ENCODE data around the gene MAEA. TPM values are rescaled to one million over a fixed set of nuclear protein-coding genes. Genes with fewer than 3 reads are reported as not detected.

Gene MAEA
- polyA plus RNA-seq, 3 donors, result 84.5 to 90.2 (median 88.5) TPM

DNA sequence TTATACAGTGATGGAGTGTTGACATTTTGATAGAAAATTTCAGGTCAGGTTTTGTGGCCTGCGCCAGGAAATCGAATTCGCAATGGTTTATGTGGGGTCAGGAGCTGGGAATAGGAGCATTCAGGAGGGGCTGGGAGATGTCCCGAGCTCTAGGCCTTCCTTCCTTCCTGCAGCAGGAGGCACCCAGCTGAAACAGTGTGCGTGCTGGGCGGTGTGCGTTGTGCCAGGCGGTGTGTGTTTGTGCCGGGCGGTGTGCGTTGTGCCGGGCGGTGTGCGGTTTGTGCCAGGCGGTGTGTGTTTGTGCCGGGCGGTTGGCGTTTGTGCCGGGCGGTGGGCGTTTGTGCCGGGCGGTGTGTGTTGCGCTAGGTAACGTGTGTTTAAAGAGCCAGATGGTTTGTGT is 59.1 kb downstream of the MAEA start:
- no peak for DNase-seq

DNA sequence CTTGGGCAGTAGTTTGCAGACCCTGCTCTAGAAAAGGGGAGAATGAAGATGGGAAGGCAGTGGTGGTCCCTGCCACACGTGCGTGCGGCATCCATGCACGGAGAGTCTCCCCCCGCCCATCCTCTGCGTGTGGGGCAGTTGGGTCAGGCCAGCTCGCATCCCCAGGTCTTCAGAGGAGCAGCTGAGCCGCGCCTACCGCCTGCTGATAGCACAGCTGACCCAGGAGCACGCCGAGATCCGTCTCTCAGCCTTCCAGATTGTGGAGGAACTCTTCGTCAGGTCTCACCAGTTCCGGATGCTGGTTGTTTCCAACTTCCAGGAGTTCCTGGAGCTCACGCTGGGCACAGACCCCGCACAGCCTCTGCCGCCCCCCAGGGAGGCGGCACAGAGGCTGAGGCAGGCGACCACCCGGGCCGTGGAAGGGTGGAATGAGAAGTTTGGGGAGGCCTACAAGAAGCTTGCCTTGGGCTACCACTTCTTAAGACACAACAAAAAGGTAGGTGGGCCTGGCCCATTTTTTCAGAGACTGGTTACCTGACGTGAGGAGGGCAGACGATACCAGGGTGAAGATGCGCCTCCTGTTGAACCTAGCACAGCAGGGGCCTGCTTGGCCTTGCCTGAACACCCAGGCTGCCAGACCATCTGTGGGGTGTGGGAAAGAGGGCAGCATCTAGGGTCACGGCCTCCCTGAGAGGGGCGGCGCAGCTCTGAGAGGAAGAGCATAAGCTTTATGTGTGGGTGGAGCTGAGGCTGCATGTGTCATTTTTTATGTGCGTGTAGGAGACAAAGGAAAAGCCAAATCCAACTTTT is 59.9 kb downstream of the MAEA start:
- DNase-seq, result no peak

DNA sequence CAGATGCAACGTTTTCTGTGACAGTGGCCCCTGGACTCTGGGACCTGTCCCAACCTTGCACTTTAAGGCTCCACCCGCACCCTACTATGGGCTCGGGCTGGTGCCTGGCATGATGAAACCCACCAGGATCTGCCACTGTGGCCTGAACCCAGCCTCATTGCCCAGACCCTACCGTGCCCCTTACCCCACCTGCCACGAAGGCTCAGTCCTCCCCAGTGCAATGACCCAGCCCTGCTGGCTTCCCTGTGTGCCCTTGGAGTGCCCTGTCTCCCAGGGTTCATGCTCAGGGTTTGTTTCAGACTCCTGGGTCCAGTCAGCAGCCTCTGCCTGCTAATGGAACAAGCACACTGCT is 60.5 kb downstream of the MAEA start:
- DNase-seq, result no peak

DNA sequence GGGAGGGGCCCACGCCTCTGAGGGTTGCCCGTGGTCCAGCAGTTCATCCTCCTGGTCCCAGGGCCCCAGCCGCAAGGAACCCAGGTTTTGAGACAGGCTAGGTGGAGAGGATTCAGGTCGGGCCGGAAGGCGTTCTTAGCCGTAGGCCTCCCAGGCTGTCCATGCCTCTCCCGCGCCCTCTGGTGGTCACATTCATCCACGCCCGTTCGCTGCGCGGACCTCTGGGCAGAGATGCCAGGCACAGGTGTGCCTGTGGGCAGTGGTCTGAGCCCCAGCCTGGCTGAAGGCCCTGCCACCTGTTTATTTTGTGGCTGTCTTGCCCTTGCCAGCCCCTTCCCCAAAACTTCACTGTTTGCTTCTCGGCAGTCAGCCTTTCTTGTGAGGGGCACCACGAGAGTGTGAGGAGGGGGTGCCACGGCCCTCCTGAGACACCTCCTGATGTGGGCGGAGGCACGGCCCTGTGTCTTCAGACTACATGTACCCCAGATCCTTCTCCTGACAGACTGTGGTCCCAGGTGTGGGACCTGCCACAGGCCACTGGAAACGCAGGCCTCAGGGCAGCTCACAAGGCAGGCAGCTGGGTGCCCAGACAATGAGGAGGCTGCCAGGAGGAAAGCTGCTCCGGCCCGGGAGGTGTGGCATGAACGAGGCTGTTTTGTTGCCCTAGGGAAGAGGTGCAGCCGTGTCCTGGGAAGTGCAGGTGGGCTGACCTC is 62.3 kb downstream of the MAEA start:
- peak; percentile 75 for DNase-seq

DNA sequence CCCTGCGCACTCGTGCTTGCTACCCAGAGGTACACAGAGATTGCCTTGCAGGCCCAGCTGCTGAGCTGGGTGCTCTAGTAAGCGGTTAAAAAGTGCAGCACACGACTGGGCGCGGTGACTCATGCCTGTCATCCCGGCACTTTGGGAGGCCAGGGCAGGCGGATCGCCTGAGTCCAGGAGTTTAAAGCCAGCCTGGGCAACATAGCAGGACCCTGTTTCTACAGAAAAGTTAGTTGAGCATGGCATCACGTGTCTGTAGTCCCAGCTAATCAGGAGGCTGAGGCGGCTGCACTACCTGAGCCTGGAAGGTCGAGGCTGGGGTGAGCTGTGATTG is 62.8 kb downstream of the MAEA start:
- no peak for DNase-seq

DNA sequence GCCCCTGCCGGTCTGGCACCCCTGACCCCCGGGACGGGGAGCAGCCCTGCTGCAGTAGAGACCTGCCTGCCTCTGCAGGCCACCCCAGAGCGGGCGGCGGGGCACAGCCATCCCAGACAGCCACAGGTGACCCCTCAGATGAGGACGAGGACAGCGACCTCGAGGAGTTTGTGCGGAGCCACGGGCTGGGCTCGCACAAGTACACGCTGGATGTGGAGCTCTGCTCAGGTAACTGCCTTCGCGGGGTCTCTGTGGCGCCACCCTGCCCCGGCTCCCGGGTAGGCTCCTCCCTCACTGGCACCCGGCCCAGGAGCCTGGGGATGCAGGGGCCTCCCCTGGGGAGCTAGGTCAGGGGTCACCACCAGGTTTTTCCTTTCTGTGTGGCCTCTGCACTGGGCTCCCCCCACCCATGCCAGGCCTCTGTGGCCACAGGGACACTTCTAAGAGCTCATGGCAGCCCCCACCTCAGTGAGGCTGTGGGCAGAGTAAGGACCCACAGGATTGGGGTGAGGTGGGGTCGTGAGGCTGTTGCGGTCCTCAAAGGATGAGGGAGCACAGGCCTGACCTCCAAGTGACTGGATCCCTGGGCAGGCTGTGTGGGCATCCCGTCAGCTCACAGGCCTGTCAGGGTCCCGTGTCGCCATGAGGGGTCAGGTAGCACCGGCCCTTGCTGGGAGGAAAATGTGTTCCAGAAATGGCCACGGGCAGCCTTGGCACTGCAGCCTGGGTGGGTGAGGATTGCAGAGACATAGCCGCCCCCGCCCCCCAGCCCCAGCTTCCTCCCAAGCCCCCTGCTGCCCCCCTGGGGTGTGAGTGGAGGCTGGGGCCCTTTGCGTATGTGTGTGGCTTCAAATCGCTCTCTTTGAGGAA is 63.7 kb downstream of the MAEA start:
- no peak for DNase-seq

DNA sequence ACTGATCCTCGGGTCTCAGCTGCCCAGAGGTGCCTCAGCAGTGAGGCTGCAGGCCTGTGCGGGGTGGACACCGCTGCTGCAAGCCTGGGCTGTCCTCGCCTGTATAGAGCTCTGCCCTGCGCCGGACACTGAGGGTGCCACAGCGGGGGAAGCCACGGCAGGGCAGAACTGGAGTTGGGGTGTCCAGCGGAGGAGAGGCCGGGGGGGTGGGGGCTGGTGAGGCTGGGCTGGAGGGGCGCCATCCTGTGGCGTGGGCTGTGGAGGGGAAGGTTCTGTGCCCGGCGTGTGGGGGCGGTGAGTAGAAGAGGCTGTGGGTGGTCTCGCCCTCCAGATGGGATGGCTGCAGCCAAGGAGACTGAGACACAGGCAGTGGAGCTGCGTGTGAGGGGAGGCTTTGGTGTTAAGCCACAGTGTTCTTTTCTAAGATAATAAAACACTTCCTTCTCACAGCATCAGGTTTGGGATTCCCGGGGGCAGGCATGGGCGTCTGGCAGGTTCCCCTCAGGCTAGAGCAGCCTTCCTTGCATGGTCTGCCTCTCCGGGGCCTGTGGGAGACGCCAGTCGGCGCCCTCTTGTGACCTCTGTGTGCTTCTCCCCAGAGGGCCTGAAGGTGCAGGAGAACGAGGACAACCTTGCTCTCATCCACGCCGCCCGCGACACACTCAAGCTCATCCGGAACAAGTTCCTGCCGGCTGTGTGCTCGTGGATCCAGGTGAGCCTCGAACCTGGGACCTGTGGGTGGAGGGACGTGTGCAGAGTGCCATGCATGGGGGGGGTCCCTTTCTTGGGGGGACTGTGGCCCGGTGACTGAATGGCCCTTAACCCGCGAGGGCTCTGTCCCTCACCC is 64.7 kb downstream of the MAEA start:
- no peak for DNase-seq

DNA sequence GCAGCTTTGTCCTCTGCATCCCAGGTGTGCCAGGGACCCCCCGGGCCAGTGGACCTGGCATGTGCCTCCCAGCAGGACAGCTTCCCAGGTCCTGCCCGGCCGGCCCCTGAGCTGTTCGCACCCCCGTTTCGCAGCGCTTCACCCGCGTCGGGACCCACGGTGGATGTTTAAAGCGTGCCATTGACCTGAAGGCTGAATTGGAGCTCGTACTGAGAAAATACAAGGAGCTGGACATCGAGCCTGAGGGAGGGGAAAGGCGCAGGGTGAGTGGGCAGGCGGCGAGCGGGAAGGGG is 65.2 kb downstream of the MAEA start:
- DNase-seq, result no peak

DNA sequence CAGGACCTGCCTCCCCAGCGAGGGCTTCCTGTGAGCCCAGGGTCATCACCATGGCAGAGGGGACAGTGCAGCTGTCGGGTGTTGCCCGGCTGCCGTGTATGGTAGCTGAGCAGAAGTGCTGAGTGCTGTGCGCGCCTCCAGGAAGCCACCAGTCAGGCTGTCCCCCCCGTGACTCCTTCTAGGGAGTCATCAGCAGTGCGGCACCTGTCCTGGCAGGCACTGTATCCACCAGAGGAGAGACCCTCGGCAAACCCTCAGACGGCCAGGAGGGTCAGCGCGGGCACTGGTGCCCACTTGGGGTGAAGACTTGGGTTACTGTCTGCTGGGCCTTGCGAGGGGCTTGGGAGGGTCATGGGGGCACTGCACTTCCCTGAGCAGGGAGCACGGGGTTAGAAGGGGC is 65.7 kb downstream of the MAEA start:
- DNase-seq, result no peak

DNA sequence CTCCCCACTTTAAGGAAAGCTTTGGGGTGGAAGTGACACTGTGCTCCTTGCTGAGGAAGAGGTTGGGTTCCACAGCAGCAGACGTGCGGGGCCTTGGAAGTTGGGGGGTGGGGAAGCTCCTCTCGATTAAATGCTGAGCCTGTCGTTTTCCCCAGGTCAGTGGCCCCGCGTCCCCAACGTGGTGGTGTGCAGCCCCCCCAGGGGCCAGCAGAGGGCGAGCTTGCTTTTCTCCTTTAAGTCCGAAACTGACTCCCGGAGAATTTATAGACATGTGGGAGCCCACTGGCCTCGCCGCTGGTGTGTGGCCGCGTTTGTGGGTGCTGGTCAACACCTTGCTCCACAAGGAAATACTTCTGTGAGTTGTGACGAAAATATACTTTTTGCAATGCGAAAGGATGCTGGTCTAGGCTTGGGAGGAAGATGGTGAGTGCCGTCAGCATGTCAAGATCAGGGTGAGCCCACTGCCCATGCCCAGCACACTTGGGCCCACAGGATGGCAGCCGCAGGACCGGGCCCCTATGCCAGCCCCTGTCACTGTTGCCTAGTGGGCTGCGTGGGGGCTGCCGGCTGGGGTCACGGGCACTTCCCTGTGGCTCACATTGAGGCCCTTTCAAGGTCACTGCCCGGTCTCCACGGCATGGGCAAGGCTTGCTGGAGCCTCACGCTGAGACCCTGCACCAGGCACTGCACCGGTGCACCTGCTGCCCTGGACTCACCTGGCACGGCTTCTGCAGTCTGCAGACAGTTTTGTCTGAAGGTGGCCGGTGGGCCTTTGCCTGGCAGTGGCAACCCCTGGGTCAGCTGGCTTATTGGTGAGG is 66.7 kb downstream of the MAEA start:
- DNase-seq, result peak; percentile 38

DNA sequence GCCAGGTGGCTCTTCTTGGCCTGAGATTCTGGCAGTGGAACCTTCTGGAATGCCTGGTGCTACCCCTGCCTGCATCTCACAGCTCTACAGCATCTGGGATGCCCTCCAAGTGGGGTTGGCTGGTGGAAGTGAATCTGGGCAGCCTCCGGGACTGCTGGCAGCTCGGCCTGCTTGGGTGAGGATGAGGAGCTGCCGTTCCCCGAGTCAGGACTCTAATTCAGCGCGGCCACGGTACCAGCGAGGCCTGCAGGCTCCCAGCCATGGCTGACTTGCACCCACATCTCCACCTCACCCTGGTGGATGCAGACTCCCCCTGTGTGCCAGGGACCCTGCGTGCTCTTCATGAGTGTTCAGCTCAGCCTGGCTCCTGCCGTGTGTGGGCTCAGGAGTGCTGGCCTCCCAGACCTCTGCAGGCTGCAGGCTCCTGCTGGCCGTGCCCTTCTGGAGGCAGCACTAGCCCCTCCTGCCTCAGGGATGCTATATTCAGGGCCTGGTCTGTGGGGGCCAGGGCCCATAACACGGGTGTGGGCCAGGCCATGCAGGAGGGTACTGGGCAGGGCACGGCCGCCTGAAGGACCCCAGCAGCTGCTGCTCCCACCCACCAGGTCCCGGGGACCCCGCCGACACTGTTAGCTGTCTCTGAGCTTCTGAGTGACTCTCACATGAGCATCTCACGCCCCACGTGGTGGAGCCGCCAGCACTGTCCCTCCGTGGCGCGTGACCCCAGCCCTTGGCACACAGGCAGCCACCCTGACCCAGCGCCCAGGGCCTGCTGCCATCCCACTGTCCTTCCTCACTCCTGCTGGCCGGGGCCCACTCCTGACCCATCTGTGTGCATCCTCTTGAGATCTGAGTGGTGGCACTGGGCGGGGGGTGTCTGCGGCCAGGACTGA is 67.9 kb downstream of the MAEA start:
- no peak for DNase-seq

DNA sequence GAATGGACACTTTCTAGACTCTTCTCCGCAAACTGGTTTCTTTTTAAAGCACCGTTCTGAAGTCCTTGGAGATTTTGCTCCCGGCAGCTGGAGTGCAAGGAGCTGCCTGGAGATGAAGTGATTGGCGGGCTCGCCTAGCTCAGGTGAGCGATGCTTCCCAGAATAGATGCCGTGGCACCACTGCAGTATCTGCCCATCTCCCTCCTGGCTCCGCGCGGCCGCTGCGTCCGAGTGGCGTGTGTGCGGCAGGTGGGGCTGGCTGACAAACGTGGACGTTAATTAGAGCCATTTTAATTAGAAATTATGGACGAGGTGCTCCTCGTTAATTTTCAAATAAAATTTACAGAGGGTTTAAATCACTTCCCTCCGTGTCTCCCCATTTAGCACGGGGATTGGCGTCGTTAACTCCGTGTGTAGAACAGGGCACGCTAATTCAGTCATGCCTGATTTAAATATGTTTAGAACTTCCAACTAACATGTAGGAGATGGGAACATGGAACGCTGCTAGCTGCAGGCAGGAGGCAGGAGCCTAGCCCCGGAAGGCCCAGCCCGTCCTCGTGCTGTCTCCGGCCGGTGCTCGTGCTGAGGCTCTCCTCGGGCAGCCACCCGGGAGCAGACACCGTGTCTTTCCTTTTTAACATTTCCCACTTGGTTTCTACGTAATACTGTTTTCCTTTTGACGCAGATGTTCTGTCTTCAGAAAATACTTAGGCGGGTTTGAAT is 68.9 kb downstream of the MAEA start:
- no peak for DNase-seq

DNA sequence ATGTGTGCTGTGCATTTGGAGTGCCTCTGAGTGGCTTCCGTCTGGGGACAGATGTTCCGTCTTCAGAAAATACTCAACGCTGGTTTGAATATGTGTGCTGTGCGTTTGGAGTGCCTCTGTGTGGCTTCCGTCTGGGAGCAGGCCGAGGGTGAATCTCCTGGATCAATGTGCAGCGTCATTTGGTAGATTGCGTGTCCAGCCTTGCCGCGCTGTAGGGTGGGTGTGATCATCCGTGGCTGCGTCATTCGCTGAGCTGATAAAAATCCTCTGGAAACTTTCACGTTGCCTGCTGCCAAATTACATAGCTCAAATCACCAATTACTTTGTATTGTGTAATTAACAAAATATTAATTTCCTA is 69.4 kb downstream of the MAEA start:
- no peak for DNase-seq

DNA sequence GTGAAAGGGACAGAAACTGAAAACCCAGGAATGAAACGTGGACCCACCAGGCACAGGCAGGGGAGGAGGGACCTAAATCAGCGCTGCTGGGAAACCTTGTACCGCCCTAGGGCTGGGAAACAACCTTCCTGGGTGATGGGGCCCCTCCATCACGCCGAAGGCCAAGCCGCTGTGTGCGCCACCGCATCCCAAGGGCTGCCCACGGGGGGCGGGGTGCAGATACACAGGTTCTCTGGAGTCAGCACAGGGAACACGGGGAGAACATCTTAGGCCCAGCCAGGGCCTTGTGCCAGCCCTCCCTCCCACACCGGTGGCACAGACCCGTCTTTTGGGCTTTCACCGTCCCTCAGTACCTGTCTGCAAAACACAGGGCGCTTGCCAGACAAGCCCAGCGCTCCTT is 70.3 kb downstream of the MAEA start:
- no peak for DNase-seq

DNA sequence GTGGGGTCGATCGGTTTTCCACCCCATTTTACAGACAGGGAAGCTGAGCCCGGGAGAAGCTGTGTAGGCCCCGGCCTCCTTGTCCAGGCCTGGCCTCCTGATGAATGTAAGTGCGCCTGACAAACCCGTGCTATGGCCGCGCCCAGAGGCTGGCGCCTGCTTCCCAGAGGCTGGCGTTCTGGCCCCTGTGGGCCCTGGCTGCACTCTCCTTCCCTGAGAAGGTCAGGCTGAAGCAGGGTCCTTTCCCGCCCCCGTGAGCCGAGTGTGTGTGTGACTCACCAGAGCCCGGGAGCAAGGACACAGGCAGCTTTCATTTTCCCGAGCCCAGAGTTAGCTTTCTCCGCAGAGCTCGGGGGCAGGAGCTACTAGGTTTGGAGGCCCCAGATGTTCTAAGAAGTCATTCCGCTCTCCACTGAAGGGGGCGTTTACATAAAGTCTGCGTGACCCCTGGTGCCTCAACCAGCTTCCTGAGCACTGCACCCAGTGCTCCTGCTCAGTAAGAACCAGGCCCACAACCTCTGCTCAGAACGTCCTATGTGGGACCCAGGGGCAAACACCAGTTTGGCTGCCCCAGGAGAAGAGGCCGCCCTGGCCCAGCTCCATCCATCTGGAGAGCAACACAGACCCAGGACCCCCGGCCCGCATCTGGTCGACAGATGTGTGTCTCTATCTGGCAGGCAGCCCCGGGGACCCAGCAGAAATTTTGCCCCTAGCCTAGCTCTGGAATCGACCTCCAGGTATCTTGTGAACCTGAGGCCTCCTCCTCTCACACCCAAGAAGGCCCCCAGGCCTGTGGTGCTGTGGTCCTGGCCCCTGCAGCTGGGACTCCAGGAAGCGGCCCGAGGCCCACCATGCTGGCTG is 71.0 kb downstream of the MAEA start:
- no peak for DNase-seq

DNA sequence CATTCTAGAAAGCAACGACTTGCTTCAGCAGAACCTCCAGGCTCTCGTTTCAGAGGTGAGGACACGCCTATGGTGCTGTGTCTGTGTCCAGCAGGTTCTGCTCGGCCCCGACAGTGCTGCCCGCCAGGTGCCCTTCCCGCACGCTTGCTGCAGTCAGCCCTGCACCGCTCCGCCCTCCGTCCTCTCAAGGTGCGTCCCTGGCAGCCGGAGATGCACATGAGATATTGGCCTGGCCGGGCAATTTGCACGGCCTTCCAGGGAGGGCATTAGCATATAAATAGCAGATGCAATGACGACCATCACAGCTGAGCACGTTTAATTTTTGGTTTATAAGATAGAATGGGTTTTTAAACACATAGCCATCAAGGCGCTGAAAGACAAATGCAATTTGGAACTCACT is 71.7 kb downstream of the MAEA start:
- no peak for DNase-seq

DNA sequence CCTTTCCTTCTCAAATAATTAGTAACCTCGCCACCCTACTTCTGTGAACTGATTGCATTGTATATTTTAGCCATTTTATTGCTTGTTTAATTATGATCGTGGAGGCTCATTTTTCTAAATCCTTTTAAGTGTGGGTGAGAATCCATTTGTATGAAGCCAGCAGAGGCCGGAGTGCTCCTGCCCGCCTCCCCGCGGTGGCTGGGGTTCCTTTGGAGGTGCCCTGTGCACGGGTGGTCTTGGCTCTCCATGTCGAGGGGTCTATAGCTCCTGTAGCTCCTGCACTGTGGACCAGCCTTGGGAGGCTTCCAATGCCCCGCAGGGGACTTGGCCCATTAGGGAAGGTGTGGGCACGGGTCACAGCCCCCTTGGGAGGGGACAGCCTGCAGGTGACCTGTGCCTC is 72.4 kb downstream of the MAEA start:
- DNase-seq, result no peak

DNA sequence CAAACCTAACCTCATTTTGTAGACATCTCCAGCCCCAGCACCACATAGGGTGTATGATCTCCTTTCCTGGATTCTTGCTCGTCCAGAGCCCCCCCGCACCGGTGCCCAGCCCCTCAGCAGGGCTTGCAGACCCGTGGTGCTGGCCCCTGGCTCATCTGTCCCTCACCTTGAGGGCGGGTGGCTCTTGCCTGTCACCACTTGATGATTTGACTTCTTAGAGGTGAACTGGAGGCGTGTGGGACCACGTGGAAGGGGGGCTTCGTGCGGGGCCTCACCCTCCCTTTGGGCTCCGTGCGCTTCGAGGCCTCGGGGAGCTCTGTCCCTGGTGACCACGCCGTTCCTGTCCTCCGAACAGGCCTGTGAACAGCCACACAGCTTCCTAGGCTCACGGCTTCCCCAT is 72.8 kb downstream of the MAEA start:
- no peak for DNase-seq

DNA sequence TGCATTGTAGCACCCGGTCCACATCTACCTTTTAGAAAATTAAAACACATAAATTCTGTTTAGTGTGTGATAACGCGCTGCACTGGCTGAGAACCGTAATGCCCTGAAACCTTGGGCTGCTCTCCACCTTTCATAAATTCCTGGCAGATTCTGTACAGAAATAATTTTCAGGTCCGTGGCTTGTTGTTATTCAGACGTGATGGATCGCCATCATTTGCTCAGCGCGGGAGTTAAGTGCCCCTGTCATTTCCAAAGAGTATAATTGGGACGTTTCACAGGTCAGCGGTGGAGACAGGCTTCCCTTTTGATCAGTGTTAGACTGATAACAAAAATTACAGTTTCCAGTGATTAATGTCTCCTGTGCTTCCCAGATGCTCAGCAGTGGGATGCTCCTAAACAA is 73.8 kb downstream of the MAEA start:
- DNase-seq, result no peak
